Measurements from ENCODE around the gene OR7A5.
"Not testable (repeated sequence)": the region's sequence is repeated elsewhere in the genome, so short reads cannot be mapped to it uniquely, and the experiment has no call there.

The OR7A5 gene

GRCh38 chr19:14784730-14785101 lies 50.3 kb downstream of the OR7A5 start:
- peak; percentile 38 for DNase-seq (ENCODE audit: low read depth)

DNA sequence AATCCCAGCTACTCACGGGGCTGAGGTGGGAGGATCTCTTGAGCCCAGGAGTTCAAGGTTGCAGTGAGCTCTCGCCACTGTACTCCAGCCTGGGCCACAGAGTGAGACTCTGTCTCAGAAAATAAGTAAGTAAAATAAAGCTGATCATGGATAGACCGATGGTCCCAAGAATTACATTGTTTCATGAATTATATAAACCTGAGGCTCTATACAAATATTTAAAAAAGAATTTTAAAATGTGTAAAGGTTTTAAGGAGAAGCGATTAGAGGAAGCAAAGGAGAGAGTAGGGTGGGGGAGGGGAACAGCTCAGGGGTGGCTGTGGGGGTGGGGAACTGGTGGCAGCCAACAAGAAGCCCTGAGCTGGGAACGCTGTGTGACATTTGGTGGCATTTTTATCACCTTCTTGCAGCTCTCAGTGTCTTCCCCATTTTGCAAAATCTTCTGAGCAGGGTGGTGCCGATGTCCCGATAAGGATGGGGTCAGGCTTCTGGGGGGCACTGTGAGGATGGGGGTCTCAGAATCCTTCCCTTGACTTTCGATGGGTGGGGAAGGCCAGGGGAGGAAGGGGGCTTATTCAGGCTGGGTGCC lies 51.5 kb downstream of the OR7A5 start:
- DNase-seq (ENCODE audit: low read depth) = not testable (repeated sequence)

GRCh38 chr19:14782626-14783409 lies 52.2 kb downstream of the OR7A5 start:
- no peak for DNase-seq (ENCODE audit: low read depth)

DNA sequence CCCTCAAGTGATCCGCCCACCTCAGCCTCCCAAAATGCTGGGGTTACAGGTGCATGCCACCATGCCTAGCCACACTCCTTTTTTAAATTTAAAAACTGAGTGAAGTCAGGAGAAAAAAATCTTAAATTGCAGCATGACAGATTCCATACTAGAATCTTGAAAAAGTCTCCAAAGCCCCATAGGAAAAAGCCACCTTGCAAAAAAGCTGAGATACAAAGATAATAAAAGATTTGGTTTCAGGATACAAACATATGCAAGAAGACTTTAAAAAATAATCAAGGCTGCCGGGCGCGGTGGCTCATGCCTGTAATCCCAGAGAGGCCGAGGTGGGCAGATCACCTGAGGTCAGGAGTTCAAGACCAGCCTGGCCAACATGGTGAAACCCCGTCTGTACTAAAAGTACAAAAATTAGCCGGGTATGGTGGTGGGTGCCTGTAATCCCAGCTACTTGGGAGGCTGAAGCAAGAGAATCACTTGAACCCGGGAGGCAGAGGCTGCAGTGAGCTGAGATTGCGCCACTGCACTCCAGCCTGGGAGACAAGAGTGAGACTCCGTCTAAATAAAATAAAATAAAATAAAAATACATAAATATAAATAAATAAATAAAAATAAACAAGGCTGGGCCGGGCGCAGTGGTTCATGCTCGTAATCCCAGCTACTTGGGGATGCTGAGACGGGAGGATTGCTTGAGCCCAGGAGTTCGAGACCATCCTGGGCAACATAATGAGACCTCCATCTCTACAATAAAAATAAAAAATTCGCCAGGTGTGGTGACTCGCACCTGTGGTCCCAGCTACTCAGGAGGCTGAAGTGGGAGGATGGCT lies 53.1 kb downstream of the OR7A5 start:
- not testable (repeated sequence) for DNase-seq (ENCODE audit: low read depth)

DNA sequence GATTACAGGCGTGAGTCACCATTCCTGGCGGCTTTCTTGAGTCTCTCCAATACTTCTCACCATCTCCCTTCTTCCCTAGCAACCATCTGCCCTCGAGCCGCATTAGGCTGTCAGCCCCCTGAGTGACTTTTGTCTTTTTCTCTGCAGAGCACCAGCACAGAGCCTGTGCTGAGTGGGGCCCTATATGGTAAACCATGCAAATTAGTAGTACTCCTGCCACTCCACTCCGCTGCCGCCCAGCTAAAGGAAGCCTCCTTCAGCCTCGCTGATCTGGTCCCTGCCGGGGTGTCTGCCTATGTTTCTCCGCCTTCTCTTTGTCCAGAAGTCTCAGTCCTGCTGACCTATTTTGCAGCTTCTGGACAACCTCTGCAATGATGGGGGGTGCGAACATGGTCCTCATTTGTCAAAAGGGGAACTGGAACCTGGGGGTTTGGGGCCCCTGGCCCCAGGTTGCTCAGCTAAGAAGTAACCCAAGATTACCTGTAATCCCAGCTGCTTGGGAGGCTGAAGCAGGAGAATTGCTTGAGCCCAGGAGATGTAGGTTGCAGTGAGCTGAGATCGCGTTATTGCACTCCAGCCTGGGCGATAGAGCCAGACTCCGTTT lies 54.3 kb downstream of the OR7A5 start:
- DNase-seq (ENCODE audit: low read depth) = not testable (repeated sequence)

DNA sequence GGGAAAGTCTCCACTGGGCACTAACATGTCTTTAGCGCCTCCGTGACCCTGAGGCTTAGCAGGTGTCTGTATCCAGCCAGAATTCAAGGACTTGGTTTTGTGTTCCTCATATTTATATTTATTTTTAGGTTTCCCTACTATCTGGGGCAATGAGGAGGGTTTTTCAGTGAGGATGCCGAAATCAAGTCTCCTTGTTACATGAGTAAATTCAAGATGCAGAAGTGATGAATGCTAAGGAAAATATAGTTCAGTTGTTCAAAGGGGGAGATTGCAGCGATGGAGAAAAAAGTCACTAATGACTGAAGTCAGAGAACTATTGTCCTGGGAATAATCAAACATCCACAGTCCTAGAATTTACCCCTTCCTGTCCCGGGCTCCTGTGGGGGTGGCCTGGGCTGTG lies 55.8 kb downstream of the OR7A5 start:
- no peak for DNase-seq (ENCODE audit: low read depth)

GRCh38 chr19:14778110-14778845 lies 56.7 kb downstream of the OR7A5 start, which contains the start of gene ADGRE2:
Gene ADGRE2 (minus strand): TSS chr19:14778560. CDS start chr19:14776756, 1,804 bp downstream.
- DNase-seq (ENCODE audit: low read depth) = not testable (repeated sequence)

GRCh38 chr19:14777645-14778044 lies 57.3 kb downstream of the OR7A5 start:
- not testable (repeated sequence) for DNase-seq (ENCODE audit: low read depth)

Measured in activated T-cell treated with anti-CD3 and anti-CD28 coated beads for 48 hours (primary cell).